ENCODE measurements around the gene XPA. TPM values are rescaled to one million over a fixed set of nuclear protein-coding genes. Genes with fewer than 3 reads are reported as not detected.
"Not testable (repeated sequence)": the region's sequence is repeated elsewhere in the genome, so short reads cannot be mapped to it uniquely, and the experiment has no call there.

XPA gene
- polyA plus RNA-seq, 3 donors = 33.7 to 41.8 (median 35.8) TPM

- peak in 10 of 11 donors; percentile 38 to 72 (median 54) for DNase-seq (ENCODE audit: extremely low read depth in 1 of 11, low read depth in 9 of 11, low spot score in 4 of 11)
Measured at GRCh38 chr9:97710356-97711222, 13.4 kb upstream of the XPA start.

GRCh38 chr9:97706246-97706645 lies 9.1 kb upstream of the XPA start:
- DNase-seq (ENCODE audit: extremely low read depth in 1 of 11, low read depth in 9 of 11, low spot score in 4 of 11) = no peak

DNA sequence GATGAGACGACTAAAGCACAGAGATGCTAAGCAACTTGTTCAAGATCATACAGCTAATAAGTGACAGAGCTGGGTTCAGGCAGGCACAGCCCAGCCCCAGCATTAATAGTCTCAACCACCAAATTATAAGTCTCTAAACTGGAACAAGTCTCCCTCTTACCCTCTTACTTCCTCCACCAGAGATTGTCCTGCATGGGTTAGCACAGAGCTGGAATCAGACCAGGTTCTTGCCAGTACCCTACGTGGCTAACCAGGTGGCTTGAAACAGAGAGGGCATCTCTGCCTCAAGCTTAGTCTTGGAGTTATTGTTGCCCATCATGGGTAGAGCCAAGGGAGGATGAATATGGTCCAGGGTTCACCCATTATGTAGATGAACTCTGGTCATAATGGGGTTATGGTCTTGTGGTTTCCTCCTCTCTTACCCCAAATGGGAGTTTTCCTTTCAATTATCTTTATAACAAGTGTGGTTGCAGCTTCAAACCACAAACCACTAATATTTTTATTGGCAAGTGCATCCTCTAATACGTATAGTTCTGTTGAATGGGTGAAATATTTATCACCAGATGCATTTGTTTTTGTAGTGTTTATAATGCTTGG lies 8.3 kb upstream of the XPA start:
- no peak for DNase-seq (ENCODE audit: extremely low read depth in 1 of 11, low read depth in 9 of 11, low spot score in 4 of 11)

DNA sequence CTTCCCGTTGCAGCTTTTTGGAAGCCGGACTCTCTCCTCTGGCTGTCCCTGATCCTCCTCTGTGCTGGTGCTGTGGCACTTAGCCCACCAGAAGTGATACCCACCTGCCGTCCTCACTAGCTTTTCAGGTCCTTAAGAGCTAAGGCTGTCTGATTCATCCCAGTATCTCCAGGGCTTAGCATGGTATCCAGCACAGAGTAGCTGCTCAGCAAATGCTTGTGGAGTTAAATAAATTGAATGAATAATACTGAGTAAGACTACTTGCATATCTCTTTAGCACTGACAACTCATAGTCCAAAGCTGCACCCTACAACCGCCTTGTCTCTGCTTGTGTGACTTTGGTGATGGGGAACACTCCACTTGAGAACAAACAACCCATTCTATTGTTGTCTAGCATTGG lies 7.7 kb upstream of the XPA start:
- no peak for DNase-seq (ENCODE audit: extremely low read depth in 1 of 11, low read depth in 9 of 11, low spot score in 4 of 11)

- no peak for DNase-seq (ENCODE audit: extremely low read depth in 1 of 11, low read depth in 9 of 11, low spot score in 4 of 11)
Measured at GRCh38 chr9:97704345-97704677, 7.2 kb upstream of the XPA start.

DNA sequence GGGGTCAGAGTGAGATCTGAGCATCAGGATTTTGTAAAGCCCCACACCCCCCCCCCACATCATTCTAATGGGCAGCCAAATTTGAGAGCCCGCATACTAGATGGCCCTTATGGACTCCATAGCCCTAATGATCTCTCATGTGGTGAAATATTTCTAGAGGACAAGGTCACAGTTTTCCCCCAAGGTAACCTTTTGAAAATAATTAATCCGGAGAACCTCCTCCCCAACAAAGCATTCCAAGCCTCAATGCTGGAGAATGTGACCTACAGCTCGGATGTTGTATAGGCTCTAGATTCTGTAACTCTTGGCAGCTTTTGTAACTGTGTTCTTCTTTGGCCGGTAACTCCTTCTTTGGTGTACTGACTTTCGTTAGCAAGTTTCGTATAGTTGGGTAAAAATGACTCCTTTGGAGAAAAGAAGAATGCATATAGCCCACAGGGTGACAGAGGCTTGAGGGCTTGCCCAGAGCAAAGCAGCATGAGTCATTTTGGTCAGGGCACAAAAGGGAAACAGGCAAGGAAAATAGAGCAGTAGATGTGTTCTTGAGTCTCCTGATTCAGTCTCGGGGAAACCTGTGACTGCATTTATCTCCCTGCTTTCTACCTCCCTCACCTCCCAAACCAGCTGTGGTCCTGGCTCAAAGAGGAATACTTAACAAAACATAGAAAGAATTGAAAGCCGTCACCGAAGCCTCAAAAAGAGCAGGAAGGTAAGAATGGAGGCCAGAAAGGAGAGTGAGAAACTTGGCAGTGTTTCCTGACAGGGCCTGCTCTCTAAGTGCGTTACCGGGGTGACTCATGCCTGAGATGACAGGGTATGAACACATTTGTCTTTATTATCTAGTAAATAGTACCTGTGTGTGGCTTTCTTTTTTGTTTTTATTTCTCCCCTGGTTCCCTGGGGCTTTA lies 6.6 kb upstream of the XPA start:
- no peak for DNase-seq (ENCODE audit: extremely low read depth in 1 of 11, low read depth in 9 of 11, low spot score in 4 of 11)

DNA sequence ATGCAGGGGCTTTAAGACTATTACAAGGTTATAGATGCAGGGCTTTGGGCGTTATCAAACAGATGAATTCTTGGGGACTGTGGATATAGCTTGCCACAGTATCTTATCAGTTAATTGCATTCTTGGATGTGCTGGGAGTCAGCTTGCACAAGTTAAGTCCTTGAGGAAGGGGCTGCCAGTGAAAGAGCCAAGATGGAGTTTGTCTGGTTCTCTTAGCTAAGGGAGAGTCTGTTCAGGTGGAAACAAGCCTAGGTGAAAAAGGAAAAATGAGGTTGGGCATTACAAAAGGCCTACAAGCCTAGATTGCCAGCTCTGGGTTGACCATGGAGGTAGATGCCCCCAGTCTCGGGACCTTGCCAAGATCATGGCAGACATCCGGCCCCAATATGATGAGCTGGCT lies 2.7 kb upstream of the XPA start:
- DNase-seq (ENCODE audit: extremely low read depth in 1 of 11, low read depth in 9 of 11, low spot score in 4 of 11) = not testable (repeated sequence)

GRCh38 chr9:97699281-97699680 lies 2.1 kb upstream of the XPA start:
- DNase-seq (ENCODE audit: extremely low read depth in 1 of 11, low read depth in 9 of 11, low spot score in 4 of 11) = not testable (repeated sequence)

- no peak for DNase-seq (ENCODE audit: extremely low read depth in 1 of 11, low read depth in 9 of 11, low spot score in 4 of 11)
Measured at GRCh38 chr9:97698865-97699264, 1.7 kb upstream of the XPA start.

DNA sequence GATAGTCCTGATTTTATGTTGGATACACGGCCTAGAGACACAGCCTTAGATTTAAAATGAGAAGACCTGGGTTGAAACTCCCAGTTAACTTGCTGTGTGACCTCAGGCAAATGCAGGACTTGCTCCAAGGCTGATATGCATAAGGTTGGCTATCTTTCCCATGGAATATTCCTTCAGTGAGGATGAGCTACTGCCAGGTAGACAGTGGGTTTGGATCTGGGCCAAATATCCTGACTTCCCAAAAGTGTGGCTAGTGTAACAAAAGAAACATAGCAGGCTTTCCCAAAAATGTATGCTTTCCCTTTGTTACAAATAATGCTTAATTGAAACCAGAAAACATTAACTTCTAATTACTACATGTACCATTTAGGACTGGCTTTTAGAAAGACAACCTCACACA lies 697 bp upstream of the XPA start:
- DNase-seq (ENCODE audit: extremely low read depth in 1 of 11, low read depth in 9 of 11, low spot score in 4 of 11) = no peak

GRCh38 chr9:97695995-97696802 lies 941 bp downstream of the XPA start:
- DNase-seq (ENCODE audit: extremely low read depth in 1 of 11, low read depth in 9 of 11, low spot score in 4 of 11) = peak in 1 of 11 donors; percentile 27

- no peak for DNase-seq (ENCODE audit: extremely low read depth in 1 of 11, low read depth in 9 of 11, low spot score in 4 of 11)
Measured at GRCh38 chr9:97695390-97695789, 1.8 kb downstream of the XPA start.

DNA sequence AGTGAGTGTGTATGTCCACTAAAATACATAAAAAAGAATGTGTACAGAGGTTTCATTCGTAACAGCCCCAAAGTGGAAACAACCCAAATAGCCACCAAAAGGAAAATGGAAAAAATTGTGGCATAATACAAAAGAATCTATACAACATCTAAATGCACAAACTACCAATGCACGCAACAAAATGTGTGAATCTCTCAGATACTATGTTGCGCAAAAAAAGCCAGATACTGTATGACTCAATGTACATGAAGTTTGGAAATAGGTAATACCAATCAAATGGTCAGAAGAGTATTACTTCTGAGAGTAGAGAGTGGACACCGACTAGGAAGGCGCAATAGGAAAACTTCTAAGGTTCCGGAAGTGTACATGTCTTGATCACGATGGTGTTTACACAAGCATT lies 2.4 kb downstream of the XPA start:
- DNase-seq (ENCODE audit: extremely low read depth in 1 of 11, low read depth in 9 of 11, low spot score in 4 of 11) = no peak

- DNase-seq (ENCODE audit: extremely low read depth in 1 of 11, low read depth in 9 of 11, low spot score in 4 of 11) = no peak
Measured at GRCh38 chr9:97689401-97690180, 7.5 kb downstream of the XPA start.

DNA sequence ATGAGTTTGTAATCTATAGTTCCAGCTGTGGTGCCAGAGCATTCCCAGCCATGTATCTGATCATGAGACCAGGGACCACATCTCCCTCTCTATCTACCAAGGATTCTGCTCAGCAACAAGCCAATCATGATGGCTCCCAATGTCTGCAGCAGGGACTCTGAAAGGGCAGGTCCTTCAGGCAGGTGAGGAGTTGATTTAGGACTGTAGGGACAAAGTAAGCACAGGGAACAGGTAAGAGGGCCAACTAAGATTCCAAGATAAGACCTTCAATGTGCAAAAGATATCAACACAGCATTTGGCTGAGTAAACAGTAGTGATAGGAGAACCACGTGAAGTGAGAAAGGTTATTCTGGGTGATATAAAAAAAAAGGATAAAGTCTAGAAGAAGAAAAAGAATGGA lies 8.5 kb downstream of the XPA start:
- no peak for DNase-seq (ENCODE audit: extremely low read depth in 1 of 11, low read depth in 9 of 11, low spot score in 4 of 11)

- DNase-seq (ENCODE audit: extremely low read depth in 1 of 11, low read depth in 9 of 11, low spot score in 4 of 11) = no peak
Measured at GRCh38 chr9:97682242-97682641, 14.9 kb downstream of the XPA start.

- DNase-seq (ENCODE audit: extremely low read depth in 1 of 11, low read depth in 9 of 11, low spot score in 4 of 11) = no peak
Measured at GRCh38 chr9:97675655-97676054, 21.5 kb downstream of the XPA start.

- no peak for DNase-seq (ENCODE audit: extremely low read depth in 1 of 11, low read depth in 9 of 11, low spot score in 4 of 11)
Measured at GRCh38 chr9:97673922-97674321, 23.2 kb downstream of the XPA start.

Measured in renal cortex interstitium (tissue), 11 donors.